Muscle of back (tissue), 11 donors: Measurements from ENCODE around the gene ZNF365. TPM values are rescaled to one million over a fixed set of nuclear protein-coding genes. Genes with fewer than 3 reads are reported as not detected.
"Not testable (repeated sequence)": the region's sequence is repeated elsewhere in the genome, so short reads cannot be mapped to it uniquely, and the experiment has no call there.

Experiments
- DNase-seq, 3 donors: peaks; one replicate each; pipeline versions ENCODE4 v3.0.0 to v3.0.0-alpha.2; 2013
- polyA plus RNA-seq, 10 donors: library from polyadenylated mRNA; unstranded; fragments of 120-200 nt; gene quantifications; one replicate each; pipeline ENCODE4 v1.2.1, GENCODE V29; 2013; ENCODE audit not compliant: insufficient read length in 10 of 10

The ZNF365 gene
- polyA plus RNA-seq, 10 donors: 0.05 to 0.86 (median 0.24) TPM

- DNase-seq: no peak
Measured at GRCh38 chr10:62376071-62377025, 2.2 kb downstream of the ZNF365 start.

- no peak for DNase-seq
Measured at GRCh38 chr10:62377026-62377415, 2.9 kb downstream of the ZNF365 start.

DNA sequence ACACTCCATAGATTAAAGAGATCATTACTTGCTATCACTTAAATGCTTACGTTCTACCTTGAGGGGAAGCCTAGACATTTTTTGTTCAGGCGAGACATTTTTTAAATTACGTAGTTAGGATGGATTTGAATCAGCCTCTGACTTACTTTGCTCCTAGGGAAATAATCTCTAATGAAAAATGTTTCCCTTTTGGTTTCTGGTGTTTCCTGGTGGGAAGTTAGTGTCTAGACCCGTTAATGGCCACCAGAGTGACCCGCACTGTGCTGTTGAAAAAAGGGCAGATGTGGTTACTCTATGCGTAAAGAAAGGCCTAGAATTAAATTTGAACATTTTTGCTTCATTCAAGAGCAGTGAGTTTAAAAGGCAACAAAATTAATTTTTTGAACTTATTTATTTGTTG lies 3.8 kb downstream of the ZNF365 start:
- DNase-seq: no peak

DNA sequence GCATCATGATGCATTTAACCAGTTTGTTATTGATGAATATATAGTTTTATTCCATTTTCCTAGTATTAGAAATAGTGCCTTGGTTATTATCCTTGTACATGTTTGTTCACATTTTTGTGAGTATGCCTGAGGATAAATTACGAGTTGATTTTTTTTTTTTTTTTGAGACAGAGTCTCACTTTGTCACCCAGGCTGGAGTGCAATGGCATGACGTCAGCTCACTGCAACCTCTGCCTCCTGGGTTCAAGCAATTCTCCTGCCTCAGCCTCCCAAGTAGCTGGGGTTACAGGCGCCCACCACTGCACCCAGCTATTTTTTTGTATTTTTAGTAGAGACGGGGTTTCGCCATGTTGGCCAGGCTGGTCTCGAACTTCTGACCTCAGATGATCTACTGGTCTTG lies 4.7 kb downstream of the ZNF365 start:
- not testable (repeated sequence) for DNase-seq

GRCh38 chr10:62379394-62379793 lies 5.2 kb downstream of the ZNF365 start:
- no peak for DNase-seq

GRCh38 chr10:62380016-62380415 lies 5.8 kb downstream of the ZNF365 start:
- peak in 1 of 3 donors; percentile 29 for DNase-seq

GRCh38 chr10:62381385-62382102 lies 7.4 kb downstream of the ZNF365 start:
- DNase-seq: peak in 2 of 3 donors; percentile 29 to 37

DNA sequence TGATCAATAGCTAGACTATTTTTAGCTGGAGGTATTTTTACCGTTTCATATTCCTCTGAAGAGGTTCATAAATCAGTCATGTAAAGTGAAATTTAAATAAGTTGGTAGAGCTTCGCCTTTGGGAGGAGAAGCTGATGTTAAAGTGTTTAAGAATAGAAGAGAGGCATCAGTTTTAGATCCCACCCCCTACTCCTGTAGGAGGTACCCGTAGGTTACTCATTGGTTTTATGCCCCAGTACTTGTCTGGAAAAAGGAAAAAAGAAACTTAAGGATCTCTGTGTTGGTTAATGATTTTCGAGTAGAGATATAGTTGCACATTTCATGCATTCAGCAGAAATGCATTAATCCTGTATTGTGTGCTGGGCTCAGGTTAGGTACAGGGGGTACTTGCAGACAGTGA lies 8.7 kb downstream of the ZNF365 start:
- DNase-seq: no peak

DNA sequence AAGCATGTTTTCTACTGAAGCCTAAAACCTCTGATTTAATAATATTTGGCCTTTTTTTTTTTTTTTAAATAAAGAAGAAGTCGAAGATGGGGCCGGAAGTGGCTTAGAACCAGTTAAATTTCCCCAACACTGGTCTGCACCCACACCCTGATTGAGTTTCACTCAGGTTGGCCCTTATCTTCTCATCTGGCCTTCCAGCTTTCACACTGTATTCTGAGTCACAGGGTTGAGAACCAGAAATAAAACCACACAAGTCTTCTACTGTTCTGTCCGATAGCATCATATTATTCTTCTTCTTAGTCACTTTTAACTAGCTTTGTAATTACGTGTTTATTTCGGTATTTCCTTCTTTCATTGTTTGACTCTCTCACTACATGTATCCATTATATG lies 9.9 kb downstream of the ZNF365 start:
- peak in 1 of 3 donors; percentile 21 for DNase-seq

- DNase-seq: no peak
Measured at GRCh38 chr10:62384447-62385081, 10.4 kb downstream of the ZNF365 start.

GRCh38 chr10:62386356-62387320 lies 12.5 kb downstream of the ZNF365 start:
- peak in 1 of 3 donors; percentile 17 for DNase-seq

- no peak for DNase-seq
Measured at GRCh38 chr10:62388328-62388727, 14.2 kb downstream of the ZNF365 start.

GRCh38 chr10:62390497-62391176 lies 16.5 kb downstream of the ZNF365 start:
- no peak for DNase-seq

GRCh38 chr10:62393237-62393636 lies 19.1 kb downstream of the ZNF365 start:
- no peak for DNase-seq

DNA sequence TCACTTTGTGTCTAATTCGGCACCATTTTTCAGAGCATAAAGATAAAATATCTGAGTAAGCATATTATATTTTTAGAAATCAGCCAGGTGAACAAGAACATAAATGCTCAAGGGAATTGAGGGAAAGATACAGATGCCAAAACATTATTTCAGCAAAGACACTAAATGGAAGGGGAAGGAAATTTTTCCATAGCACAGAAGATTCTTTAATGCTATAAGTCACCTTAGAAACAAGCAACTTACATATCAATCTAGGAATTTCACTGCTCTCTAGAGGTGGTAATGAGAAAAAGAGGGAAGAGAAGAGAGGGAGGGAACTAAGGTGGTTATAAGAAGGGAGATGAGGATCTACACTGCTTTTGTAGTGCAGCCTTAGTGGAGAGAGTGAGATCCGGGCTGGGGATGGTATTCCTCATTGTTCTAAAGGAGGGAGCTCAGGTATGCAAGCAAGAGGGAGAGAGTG lies 20.4 kb downstream of the ZNF365 start:
- DNase-seq: peak in 1 of 3 donors; percentile 31

DNA sequence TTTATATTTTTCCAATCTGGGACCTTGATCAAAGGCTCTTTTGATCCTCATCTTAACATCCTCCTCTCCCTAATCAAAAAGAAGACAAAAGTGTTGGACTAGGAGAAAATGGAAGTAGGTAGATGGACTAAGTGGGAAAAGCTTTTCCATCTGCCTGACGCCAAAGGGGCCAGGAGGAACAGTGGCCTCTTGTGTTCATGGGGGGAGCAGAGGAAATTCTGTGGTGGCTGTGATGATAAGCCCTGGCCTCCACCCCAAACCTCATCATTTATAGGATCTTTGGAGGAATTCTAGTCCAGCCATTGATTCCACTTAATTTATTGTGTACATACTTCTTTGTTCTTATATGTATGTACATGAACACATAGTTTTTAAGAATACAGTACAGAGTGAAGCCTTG lies 21.7 kb downstream of the ZNF365 start:
- no peak for DNase-seq

DNA sequence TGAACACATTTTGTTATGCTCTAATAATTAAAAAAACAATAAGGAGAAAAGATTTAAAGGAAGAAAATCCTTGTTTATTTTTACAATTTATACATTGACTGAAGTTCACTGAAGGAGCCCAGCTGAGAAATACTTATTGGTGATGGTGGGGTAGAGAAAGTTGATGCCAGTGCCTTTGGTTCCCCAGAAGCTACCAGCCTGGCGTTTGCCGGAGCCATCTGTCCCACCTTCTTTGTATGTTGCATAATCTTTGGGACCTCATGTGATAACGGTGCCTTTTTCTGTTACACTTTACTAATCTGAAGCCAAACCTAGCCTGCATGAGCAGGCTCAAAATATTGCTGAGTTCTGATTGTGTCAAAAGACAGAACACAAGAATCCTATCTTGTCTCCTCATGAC lies 22.7 kb downstream of the ZNF365 start:
- DNase-seq: no peak

DNA sequence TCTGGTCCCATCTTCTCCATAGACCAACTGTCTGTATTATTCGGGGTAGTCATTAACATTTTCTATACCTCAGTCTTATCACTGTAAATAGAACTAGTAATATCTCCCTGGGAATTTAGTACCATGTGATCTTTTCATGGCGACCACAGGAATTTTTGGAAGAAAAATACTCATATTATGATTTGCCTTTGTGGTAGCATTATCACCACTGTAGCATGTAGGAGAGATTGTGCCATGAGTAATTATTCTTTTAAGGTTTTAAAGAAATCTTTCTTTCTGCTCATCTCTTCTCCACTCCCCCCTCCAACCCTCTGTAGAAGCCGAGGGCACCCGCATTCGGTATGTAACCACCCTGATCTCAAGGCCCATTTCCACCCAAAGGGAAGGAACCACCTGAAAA lies 25.0 kb downstream of the ZNF365 start:
- DNase-seq: peak in 1 of 3 donors; percentile 23

DNA sequence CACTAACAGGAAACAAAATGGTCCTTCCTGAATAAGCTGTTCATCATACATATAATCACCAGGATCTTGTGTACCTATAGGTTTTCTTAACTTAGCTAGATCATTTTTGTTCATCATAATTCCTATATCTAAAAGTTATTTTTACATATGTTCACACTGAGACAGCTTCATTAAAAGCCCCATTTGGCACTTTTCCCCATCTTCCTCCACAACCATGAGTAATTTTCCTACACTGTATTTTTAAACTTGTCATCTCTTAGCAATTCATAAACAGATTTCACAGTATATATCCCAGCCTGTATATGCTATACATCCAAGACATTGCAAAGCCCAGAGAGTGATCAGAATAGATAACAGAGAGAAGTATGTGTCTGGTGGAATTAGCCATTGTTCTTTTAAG lies 28.3 kb downstream of the ZNF365 start:
- DNase-seq: peak in 1 of 3 donors; percentile 11

DNA sequence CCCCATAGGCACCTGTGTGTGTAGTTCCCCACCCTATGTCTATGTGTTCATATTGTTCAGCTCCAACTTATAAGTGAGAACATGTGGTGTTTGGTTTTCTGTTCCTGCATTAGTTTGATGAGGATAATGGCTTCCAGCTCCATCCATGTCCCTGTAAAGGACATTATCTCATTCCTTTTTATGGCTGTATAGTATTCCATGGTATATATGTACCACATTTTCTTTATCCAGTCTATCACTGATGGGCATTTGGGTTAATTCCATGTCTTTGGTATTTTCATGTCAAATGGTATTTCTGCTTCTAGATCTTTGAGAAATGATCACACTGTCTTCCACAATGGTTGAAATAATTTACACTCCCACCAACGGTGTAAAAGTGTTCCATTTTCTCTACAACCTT lies 36.4 kb downstream of the ZNF365 start:
- not testable (repeated sequence) for DNase-seq
